Measurements from ENCODE around the gene SNTA1. TPM values are rescaled to one million over a fixed set of nuclear protein-coding genes. Genes with fewer than 3 reads are reported as not detected.

SNTA1 gene
- total RNA-seq, 1 experiment from 2014 or later = 14.6 TPM

DNA sequence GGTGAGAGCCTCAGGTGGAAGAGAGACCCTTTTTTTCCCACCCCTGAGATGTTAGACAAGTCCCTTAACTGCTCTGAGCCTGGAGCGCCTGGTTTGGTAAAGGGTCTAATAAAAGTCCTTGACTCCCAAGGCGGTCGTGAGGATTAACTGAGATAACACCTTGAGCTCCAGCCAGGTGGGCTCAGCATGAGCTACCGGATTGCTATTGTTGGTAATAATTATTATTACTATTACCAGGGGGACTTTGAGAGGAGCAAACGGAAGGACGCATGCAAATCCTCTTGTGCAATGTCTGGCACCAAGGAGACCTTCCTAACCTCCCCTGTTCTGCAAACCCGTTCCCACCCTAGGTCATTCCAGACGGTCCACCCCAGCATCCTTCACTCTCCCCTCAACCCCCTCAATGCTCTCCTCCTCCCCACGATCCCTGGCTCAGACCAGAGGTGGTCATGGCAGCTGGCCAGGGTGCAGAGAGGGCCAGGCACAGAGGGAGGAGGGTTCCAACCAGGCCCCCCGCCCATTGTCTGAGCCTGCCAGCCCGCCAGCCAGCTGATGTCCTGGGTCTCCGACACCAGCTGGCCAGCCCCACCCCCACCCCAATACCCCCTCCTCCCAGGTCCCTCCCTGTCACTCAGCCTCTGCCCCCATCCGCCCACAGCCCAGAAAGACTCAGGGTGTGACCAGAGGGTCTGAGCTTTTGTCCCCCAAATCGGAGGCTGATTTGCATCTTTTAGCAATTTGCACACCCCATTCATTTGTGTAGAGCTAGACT is 32.0 kb upstream of the SNTA1 start:
- no peak overlapping the region for H3K9ac ChIP-seq (ENCODE audit: low read length)
- no peak for ATAC-seq

More for the DNA sequence above, 32.0 kb upstream of the SNTA1 start:
- ChIA-PET POLR2A (no interaction called here), RAD21 (ENCODE audit: low non-redundant PET in 1 of 2, low total read pairs in 2 of 2, uncharacterized antibody in 2 of 2, unreplicated experiment in 2 of 2) (no interaction called here), CTCF (interaction anchor here (1.3 kb wide), 1 partner anchor 18 kb away, joined by 3 read pairs; no protein-coding TSS in a partner anchor)
- Histone ChIP-seq H3K4me2 (ENCODE audit: low read length) (no peak overlapping the region), H3K9me3 (ENCODE audit: control insufficient read depth in 1 of 2, insufficient read depth in 1 of 2, low read depth in 1 of 2, low read length in 2 of 2) (no peaks in the 10 kb centered on the region), H3K79me2 (ENCODE audit: insufficient read depth, low read length) (no peaks in the 10 kb centered on the region), H4K20me1 (ENCODE audit: insufficient read depth) (no peaks in the 10 kb centered on the region), H3K27me3 (ENCODE audit: insufficient read depth, low read length) (no peaks in the 10 kb centered on the region), H3K27ac (ENCODE audit: low read depth, low read length) (no peak overlapping the region), H2AFZ (ENCODE audit: low read depth, low read length, poor library complexity, severe bottlenecking) (no peak overlapping the region), H3K9me2 (ENCODE audit: insufficient read depth) (no peaks in the 10 kb centered on the region), H3K4me1 (ENCODE audit: control insufficient read depth in 1 of 2, insufficient read depth in 2 of 2, low read length in 2 of 2) (no peaks in the 10 kb centered on the region), H3K36me3 (ENCODE audit: control insufficient read depth in 1 of 2, insufficient read depth in 2 of 2, low read length in 2 of 2) (no peaks in the 10 kb centered on the region), H3K4me3 (replicated peaks in 1 of 2; ENCODE audit: low read depth in 1 of 2, low read length in 2 of 2) (no peak overlapping the region)
- intact Hi-C loops (cut with micrococcal nuclease) = no loop called here
- no peak for DNase-seq (ENCODE audit: low read depth, low spot score)
- BruUV-seq (replicated peaks) = no TSS peak
- TF ChIP-seq CBX3 (IDR thresholded peaks at IDR 0.05; ENCODE audit: low read depth) (no peak), ZFX (IDR thresholded peaks at IDR 0.05) (no peak), TCF7L2 (IDR thresholded peaks at IDR 0.05; ENCODE audit: borderline replicate concordance, extremely low read depth, insufficient read depth, insufficient read length) (no peak), EGR1 (IDR thresholded peaks at IDR 0.05; ENCODE audit: low read depth) (no peak), ELF1 (IDR thresholded peaks at IDR 0.05; ENCODE audit: borderline replicate concordance, low read depth) (no peak), FOSL1 (IDR thresholded peaks at IDR 0.05; ENCODE audit: low read depth) (no peak), SRF (IDR thresholded peaks at IDR 0.05; ENCODE audit: low read depth) (no peak), SP1 (IDR thresholded peaks at IDR 0.05; ENCODE audit: low read depth) (no peak), POLR2A (IDR thresholded peaks at IDR 0.05; ENCODE audit: borderline replicate concordance, extremely low read depth, insufficient read depth, insufficient read length) (no peak), CEBPB (IDR thresholded peaks at IDR 0.05; ENCODE audit: low read depth) (no peak), ATF3 (IDR thresholded peaks at IDR 0.05) (no peak), JUND (IDR thresholded peaks at IDR 0.05) (no peak), CTCF (IDR thresholded peaks at IDR 0.05 in 2 of 3, conservative IDR thresholded peaks at IDR 0.05 in 1 of 3; ENCODE audit: borderline replicate concordance in 1 of 3, insufficient read depth in 1 of 3, low read depth in 2 of 3, low read length in 2 of 3) (no peak), EZH2phosphoT487 (IDR thresholded peaks at IDR 0.05; ENCODE audit: borderline replicate concordance) (no peak), YY1 (IDR thresholded peaks at IDR 0.05; ENCODE audit: extremely low read depth, insufficient replicate concordance, low read depth, low read length) (no peak), RAD21 (IDR thresholded peaks at IDR 0.05; ENCODE audit: low read depth) (no peak), SIN3A (IDR thresholded peaks at IDR 0.05; ENCODE audit: low read depth) (no peak)
- TF ChIP-seq, protein P1, sequence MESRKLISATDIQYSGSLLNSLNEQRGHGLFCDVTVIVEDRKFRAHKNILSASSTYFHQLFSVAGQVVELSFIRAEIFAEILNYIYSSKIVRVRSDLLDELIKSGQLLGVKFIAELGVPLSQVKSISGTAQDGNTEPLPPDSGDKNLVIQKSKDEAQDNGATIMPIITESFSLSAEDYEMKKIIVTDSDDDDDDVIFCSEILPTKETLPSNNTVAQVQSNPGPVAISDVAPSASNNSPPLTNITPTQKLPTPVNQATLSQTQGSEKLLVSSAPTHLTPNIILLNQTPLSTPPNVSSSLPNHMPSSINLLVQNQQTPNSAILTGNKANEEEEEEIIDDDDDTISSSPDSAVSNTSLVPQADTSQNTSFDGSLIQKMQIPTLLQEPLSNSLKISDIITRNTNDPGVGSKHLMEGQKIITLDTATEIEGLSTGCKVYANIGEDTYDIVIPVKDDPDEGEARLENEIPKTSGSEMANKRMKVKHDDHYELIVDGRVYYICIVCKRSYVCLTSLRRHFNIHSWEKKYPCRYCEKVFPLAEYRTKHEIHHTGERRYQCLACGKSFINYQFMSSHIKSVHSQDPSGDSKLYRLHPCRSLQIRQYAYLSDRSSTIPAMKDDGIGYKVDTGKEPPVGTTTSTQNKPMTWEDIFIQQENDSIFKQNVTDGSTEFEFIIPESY (IDR thresholded peaks at IDR 0.05; ENCODE audit: extremely low read depth, insufficient replicate concordance, low read length) = no peak
- TF ChIP-seq, protein P2, sequence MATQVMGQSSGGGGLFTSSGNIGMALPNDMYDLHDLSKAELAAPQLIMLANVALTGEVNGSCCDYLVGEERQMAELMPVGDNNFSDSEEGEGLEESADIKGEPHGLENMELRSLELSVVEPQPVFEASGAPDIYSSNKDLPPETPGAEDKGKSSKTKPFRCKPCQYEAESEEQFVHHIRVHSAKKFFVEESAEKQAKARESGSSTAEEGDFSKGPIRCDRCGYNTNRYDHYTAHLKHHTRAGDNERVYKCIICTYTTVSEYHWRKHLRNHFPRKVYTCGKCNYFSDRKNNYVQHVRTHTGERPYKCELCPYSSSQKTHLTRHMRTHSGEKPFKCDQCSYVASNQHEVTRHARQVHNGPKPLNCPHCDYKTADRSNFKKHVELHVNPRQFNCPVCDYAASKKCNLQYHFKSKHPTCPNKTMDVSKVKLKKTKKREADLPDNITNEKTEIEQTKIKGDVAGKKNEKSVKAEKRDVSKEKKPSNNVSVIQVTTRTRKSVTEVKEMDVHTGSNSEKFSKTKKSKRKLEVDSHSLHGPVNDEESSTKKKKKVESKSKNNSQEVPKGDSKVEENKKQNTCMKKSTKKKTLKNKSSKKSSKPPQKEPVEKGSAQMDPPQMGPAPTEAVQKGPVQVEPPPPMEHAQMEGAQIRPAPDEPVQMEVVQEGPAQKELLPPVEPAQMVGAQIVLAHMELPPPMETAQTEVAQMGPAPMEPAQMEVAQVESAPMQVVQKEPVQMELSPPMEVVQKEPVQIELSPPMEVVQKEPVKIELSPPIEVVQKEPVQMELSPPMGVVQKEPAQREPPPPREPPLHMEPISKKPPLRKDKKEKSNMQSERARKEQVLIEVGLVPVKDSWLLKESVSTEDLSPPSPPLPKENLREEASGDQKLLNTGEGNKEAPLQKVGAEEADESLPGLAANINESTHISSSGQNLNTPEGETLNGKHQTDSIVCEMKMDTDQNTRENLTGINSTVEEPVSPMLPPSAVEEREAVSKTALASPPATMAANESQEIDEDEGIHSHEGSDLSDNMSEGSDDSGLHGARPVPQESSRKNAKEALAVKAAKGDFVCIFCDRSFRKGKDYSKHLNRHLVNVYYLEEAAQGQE (IDR thresholded peaks at IDR 0.05; ENCODE audit: low read depth) = no peak
- TF ChIP-seq, protein P3, sequence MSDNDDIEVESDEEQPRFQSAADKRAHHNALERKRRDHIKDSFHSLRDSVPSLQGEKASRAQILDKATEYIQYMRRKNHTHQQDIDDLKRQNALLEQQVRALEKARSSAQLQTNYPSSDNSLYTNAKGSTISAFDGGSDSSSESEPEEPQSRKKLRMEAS (IDR thresholded peaks at IDR 0.05) = no peak

Data from HCT116 (cell line).